Urinary bladder (tissue), 4 donors: ENCODE measurements around the gene RAPGEF5. TPM values are rescaled to one million over a fixed set of nuclear protein-coding genes. Genes with fewer than 3 reads are reported as not detected.

Source experiments
- DNase-seq: peaks from one replicate; pipeline ENCODE4 v3.0.0-alpha.2; 2015; ENCODE audit errors: extremely low spot score
- H3K27ac ChIP-seq: one replicate; pipeline ENCODE4 v1.5.1; 2013; ENCODE audit warnings: low read depth, mild to moderate bottlenecking, moderate library complexity
- H3K36me3 ChIP-seq: one replicate; pipeline ENCODE4 v1.6.1; 2013; ENCODE audit warnings: mild to moderate bottlenecking, moderate library complexity; ENCODE audit not compliant: insufficient read depth
- H3K4me1 ChIP-seq: one replicate; pipeline ENCODE4 v1.6.1; 2013; ENCODE audit warnings: mild to moderate bottlenecking, moderate library complexity; ENCODE audit not compliant: insufficient read depth
- H3K4me3 ChIP-seq: one replicate; pipeline ENCODE4 v1.5.1; 2013; ENCODE audit warnings: low read depth, low read length
- WGBS: extraction: QIAGEN DNeasy Blood & Tissue Kit; methylation state at CpG from one replicate; pipeline ENCODE4 v1.1.7; 2013; 5-methylcytosine and 5-hydroxymethylcytosine counted together
- polyA plus RNA-seq: library from polyadenylated mRNA; stranded (reverse); fragments of 200-250 nt; gene quantifications from one replicate; pipeline ENCODE4 v1.2.3, GENCODE V29; 2013
- total RNA-seq: library from RNA; depleted of rRNA; stranded (reverse); fragments of >200 nt; gene quantifications from one replicate; pipeline ENCODE4 v1.2.3, GENCODE V29; 2014
- donor health status: healthy with polysubstance abuse.
- donor health status: healthy.

Gene RAPGEF5
- total and polyA plus RNA-seq, 2 donors, result 12.6 to 99.1 TPM

GRCh38 chr7:22351329-22351692, 5.6 kb downstream of the RAPGEF5 start:
- H3K27ac ChIP-seq, result no peak overlapping the region
- WGBS, result 66% methylated on average over 2 of the region's 2 CpGs

GRCh38 chr7:22350466-22351328, 6.3 kb downstream of the RAPGEF5 start:
- WGBS, result 62% methylated on average over 2 of the region's 2 CpGs
- H3K36me3 ChIP-seq, result no peaks in the 10 kb centered on the region
- no peak overlapping the region for H3K4me3 ChIP-seq
- no peak overlapping the region for H3K27ac ChIP-seq
- H3K4me1 ChIP-seq, result no peaks in the 10 kb centered on the region
- no peak for DNase-seq

More at GRCh38 chr7:22351329-22351692, 5.6 kb downstream of the RAPGEF5 start:
- Histone ChIP-seq H3K4me3 (no peak overlapping the region), H3K4me1 (no peaks in the 10 kb centered on the region), H3K36me3 (no peaks in the 10 kb centered on the region)
- no peak for DNase-seq

- H3K4me3 ChIP-seq, result no peak overlapping the region
- H3K27ac ChIP-seq, result no peak overlapping the region
- no peaks in the 10 kb centered on the region for H3K4me1 ChIP-seq
- H3K36me3 ChIP-seq, result no peaks in the 10 kb centered on the region
- no peak for DNase-seq
Measured at GRCh38 chr7:22348379-22348778, 8.6 kb downstream of the RAPGEF5 start.

GRCh38 chr7:22346383-22347107, 10.4 kb downstream of the RAPGEF5 start:
- WGBS, result 67% methylated on average over 2 of the region's 2 CpGs
- no peak for DNase-seq
- Histone ChIP-seq H3K4me3 (no peak overlapping the region), H3K4me1 (no peaks in the 10 kb centered on the region), H3K36me3 (no peaks in the 10 kb centered on the region), H3K27ac (no peak overlapping the region)

- H3K36me3 ChIP-seq, result no peaks in the 10 kb centered on the region
- no peak overlapping the region for H3K27ac ChIP-seq
- no peak for DNase-seq
- H3K4me3 ChIP-seq, result no peak overlapping the region
- H3K4me1 ChIP-seq, result no peaks in the 10 kb centered on the region
- 83% methylated on average over 3 of the region's 3 CpGs for WGBS
Measured at GRCh38 chr7:22344655-22345054, 12.3 kb downstream of the RAPGEF5 start.

GRCh38 chr7:22343612-22344011, 13.3 kb downstream of the RAPGEF5 start:
- DNase-seq, result no peak
- H3K36me3 ChIP-seq, result no peaks in the 10 kb centered on the region

GRCh38 chr7:22343071-22343470, 13.9 kb downstream of the RAPGEF5 start:
- H3K4me1 ChIP-seq, result no peaks in the 10 kb centered on the region
- H3K27ac ChIP-seq, result no peak overlapping the region
- H3K4me3 ChIP-seq, result no peak overlapping the region
- H3K36me3 ChIP-seq, result no peaks in the 10 kb centered on the region
- WGBS, result 88% methylated on average over 5 of the region's 5 CpGs
- DNase-seq, result no peak

More at GRCh38 chr7:22343612-22344011, 13.3 kb downstream of the RAPGEF5 start:
- H3K4me1 ChIP-seq, result no peaks in the 10 kb centered on the region
- H3K4me3 ChIP-seq, result no peak overlapping the region
- H3K27ac ChIP-seq, result no peak overlapping the region
- WGBS, result 89% methylated on average over 7 of the region's 7 CpGs

- H3K36me3 ChIP-seq, result no peaks in the 10 kb centered on the region
- H3K4me1 ChIP-seq, result no peaks in the 10 kb centered on the region
- WGBS, result 80% methylated on average over 2 of the region's 2 CpGs
- no peak overlapping the region for H3K4me3 ChIP-seq
- H3K27ac ChIP-seq, result no peak overlapping the region
- no peak for DNase-seq
Measured at GRCh38 chr7:22339725-22340390, 17.1 kb downstream of the RAPGEF5 start.

GRCh38 chr7:22338877-22339276, 18.1 kb downstream of the RAPGEF5 start:
- Histone ChIP-seq H3K4me3 (no peak overlapping the region), H3K4me1 (no peaks in the 10 kb centered on the region), H3K36me3 (no peaks in the 10 kb centered on the region), H3K27ac (no peak overlapping the region)
- 63% methylated on average over 7 of the region's 7 CpGs for WGBS
- DNase-seq, result no peak

- no peak overlapping the region for H3K27ac ChIP-seq
- H3K36me3 ChIP-seq, result no peaks in the 10 kb centered on the region
- no peaks in the 10 kb centered on the region for H3K4me1 ChIP-seq
- DNase-seq, result no peak
- no peak overlapping the region for H3K4me3 ChIP-seq
- 37% methylated on average over 2 of the region's 2 CpGs for whole genome bisulfite sequencing
Measured at GRCh38 chr7:22338411-22338810, 18.5 kb downstream of the RAPGEF5 start.

GRCh38 chr7:22333680-22334141, 23.2 kb downstream of the RAPGEF5 start:
- WGBS, result 71% methylated on average over 15 of the region's 15 CpGs
- H3K4me1 ChIP-seq, result no peaks in the 10 kb centered on the region
- no peak for DNase-seq
- H3K27ac ChIP-seq, result no peak overlapping the region
- no peaks in the 10 kb centered on the region for H3K36me3 ChIP-seq
- no peak overlapping the region for H3K4me3 ChIP-seq

GRCh38 chr7:22332461-22332870, 24.5 kb downstream of the RAPGEF5 start:
- 60% methylated on average over 3 of the region's 3 CpGs for WGBS
- no peak for DNase-seq
- Histone ChIP-seq H3K27ac (no peak overlapping the region), H3K4me1 (no peaks in the 10 kb centered on the region), H3K4me3 (no peak overlapping the region), H3K36me3 (no peaks in the 10 kb centered on the region)

GRCh38 chr7:22331704-22332103, 25.2 kb downstream of the RAPGEF5 start:
- Histone ChIP-seq H3K4me3 (no peak overlapping the region), H3K27ac (no peak overlapping the region), H3K36me3 (no peaks in the 10 kb centered on the region), H3K4me1 (no peaks in the 10 kb centered on the region)
- DNase-seq, result no peak
- 100% methylated on average over 1 of the region's 1 CpG for WGBS
